HG03565 (cell line): ENCODE results near the gene CPPED1.
"Not testable (repeated sequence)": the region's sequence is repeated elsewhere in the genome, so short reads cannot be mapped to it uniquely, and the experiment has no call there.

Experiments
- ATAC-seq: cut with Tn5 transposase; IDR thresholded peaks from one replicate; pipeline ENCODE4 v1.9.1; 2021; ENCODE audit warnings: mild to moderate bottlenecking, moderate library complexity; ENCODE audit not compliant: unreplicated experiment

CPPED1 gene

GRCh38 chr16:12771341-12771798 lies 32.3 kb downstream of the CPPED1 start:
- ATAC-seq: no peak

GRCh38 chr16:12769525-12769924 lies 34.2 kb downstream of the CPPED1 start:
- ATAC-seq: no peak

GRCh38 chr16:12767897-12768296 lies 35.8 kb downstream of the CPPED1 start:
- no peak for ATAC-seq

- ATAC-seq: no peak
Observed at GRCh38 chr16:12766853-12767252, 36.8 kb downstream of the CPPED1 start.

DNA sequence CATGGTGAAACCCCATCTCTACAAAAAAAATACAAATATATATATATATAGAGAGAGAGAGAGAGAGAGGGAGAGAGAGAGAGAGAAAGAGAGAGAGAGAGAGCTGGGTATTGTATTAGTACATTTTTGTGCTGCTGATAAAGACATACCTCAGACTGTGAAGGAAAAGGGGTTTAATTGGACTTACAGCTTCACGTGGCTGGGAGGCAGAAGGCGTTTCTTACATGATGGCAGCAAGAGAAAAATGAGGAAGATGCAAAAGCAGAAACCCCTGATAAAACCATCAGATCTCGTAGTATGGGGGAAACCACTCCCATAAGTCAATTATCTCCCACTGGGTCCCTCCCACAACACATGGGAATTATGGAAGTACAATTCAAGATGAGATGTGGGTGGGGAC lies 37.5 kb downstream of the CPPED1 start:
- ATAC-seq: not testable (repeated sequence)

DNA sequence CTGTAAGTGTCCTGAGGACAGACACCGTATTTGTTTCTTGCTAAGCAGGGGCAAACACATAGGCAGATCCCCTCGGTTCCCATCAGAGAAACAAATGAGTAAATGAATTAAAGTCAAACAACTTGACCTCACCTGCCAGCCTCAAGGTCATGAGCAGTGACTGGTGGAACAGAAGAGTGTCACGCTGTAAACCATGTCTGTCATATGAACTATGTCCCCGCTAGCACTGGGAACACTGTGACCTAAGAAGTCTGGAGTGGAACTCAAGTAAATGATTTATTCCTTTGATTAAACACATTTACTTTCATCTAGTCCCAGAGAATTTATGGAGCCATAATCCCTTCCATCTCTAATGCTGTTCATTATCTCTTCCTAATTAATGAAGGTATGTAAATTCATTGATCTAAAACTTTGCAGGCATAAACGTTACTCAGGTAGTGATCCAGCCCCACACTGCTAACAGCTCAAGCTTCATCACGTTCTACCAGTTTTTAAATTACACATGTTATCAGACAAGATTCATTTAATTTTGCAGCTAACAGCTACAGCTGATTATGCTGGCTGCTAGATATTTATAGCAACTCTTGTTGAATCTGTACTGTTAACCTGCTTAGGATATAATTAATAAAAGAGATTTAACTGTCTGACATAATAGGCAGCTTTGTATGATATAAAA lies 38.7 kb downstream of the CPPED1 start:
- no peak for ATAC-seq

DNA sequence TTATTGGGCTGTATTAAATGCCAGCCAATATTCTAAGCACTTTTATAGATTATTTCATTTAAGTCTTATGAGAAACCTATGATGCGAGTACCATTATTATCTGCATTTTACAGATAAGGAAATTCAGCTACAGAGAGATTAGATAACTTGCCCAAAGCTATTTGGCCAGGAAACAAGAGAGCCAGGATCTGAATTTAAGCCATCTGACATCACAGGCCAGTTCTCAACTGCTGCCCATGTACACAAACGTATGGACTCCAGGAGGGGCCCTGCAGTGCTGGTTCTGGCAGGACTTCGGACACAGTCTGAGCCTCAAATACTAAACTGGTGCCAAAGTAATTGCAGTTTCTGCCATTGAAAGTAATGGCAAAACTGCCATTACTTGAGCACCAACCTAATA lies 40.2 kb downstream of the CPPED1 start:
- ATAC-seq: no peak

- ATAC-seq: no peak
Observed at GRCh38 chr16:12760819-12761611, 42.7 kb downstream of the CPPED1 start.

- no peak for ATAC-seq
Observed at GRCh38 chr16:12758670-12759558, 44.8 kb downstream of the CPPED1 start.

GRCh38 chr16:12758031-12758669 lies 45.5 kb downstream of the CPPED1 start:
- no peak for ATAC-seq

DNA sequence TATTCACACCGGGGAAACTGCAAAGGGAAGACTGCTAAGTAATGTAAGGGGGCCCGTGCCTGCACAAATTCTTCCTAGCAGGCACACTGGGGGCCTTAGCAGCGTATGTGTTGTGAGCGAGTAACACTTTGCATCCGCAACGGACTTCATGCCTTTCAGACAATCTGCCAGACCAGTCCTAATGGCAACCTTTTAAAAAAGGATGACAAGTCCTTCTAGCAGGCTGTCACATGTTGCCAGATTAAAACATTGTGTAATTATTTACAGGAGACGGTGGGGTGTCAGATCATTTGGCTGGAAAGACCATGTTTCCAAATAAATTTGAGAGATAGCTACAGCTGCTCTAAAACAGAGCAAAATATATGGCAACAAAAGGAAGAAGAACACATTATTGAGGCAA lies 46.1 kb downstream of the CPPED1 start:
- no peak for ATAC-seq

- no peak for ATAC-seq
Observed at GRCh38 chr16:12754824-12755543, 48.7 kb downstream of the CPPED1 start.

- ATAC-seq: no peak
Observed at GRCh38 chr16:12753203-12754023, 50.3 kb downstream of the CPPED1 start.

GRCh38 chr16:12752159-12752558 lies 51.5 kb downstream of the CPPED1 start:
- ATAC-seq: no peak

DNA sequence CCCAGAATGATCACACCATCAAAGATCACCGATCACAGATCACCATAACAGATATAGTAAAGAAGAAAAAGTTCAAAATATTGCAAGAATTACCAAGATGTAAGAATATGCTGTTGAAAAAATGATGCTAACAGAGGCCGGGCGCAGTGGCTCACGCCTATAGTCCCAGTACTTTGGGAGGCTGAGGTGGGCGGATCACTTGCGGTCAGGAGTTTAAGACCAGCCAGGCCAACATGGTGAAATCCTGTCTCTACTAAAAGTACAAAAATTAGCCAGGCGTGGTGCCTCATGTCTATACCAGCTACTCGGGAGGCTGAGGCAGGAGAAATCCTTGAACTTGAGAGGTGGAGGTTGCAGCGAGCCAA lies 53.2 kb downstream of the CPPED1 start:
- no peak for ATAC-seq

- ATAC-seq: no peak
Observed at GRCh38 chr16:12749076-12749475, 54.6 kb downstream of the CPPED1 start.

DNA sequence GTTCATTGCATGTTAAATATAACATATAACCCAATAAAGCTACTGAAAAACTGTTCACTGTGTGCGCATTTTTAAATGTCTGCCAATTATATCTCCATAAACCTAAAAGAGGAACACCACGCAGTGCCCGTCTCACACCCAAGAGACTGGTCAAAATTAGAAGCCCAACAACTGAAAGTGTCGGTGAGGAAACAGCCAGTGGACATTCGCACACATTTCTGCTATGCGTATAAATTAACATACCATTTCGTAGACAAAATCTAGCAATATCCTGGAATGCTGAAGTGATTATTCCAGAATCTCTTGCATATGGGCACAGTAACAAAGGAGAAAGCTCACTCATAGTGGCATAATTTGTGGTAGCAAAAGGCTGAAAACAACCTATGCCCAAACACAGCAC lies 55.9 kb downstream of the CPPED1 start:
- ATAC-seq: no peak

DNA sequence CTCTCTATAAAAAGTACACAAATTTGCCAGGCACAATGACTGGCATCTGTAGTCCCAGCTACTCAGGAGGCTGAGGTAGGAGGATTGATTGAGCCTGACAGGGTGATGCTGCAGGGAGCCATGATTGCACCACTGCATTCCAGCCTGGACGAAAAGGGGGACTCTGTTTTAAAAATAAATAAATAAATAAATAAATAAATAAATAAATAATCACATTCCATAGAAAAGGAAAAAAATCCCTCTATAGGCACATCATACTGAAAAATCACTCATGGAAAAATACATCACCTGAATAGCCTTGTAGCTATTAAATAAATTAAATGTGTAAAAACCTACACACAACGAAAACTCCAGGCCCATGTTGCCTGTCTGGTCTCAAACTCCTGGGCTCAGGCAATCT lies 56.4 kb downstream of the CPPED1 start:
- no peak for ATAC-seq

DNA sequence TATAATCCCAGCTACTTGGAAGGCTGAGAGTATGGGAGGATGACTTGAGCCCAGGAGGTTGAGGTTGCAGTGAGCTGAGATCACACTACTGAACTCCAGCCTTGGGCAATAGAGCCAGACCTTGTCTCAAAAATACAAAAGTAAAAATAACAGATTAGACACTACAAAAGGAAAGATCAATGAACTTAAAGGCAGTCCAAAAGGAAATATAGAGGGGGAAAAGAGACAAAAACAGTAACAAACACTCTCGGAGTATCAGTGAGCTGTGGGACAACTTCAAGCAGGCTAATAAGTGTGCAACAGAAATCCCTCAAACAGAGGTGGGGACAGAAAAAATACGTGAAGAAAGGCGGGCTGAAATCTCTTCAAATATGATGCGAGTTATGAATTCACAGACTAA lies 58.8 kb downstream of the CPPED1 start:
- no peak for ATAC-seq
